Measurements from ENCODE around the gene RAD23A.
A peak's percentile ranks its signal among the peaks of the same experiment; 100 is the strongest.
"Not testable (repeated sequence)": the region's sequence is repeated elsewhere in the genome, so short reads cannot be mapped to it uniquely, and the experiment has no call there.

RAD23A gene

GRCh38 chr19:12975221-12975741 lies 29.6 kb downstream of the RAD23A start:
- H3K4me3 ChIP-seq (ENCODE audit: extremely low read depth, insufficient read depth, low read length, poor library complexity, severe bottlenecking): no peak overlapping the region
- no peaks in the 10 kb centered on the region for H3K4me1 ChIP-seq (ENCODE audit: control insufficient read depth, insufficient read depth, low read length, poor library complexity, severe bottlenecking)
- no peaks in the 10 kb centered on the region for H3K9me3 ChIP-seq (ENCODE audit: control insufficient read depth, low read length)
- WGBS, 2 experiments (ENCODE audit: insufficient coverage in 2 of 2): 89 to 91% methylated on average over 12 to 16 of the region's 17 CpGs
- H3K36me3 ChIP-seq (ENCODE audit: control insufficient read depth, insufficient read depth, low read length): no peaks in the 10 kb centered on the region
- H3K27ac ChIP-seq (ENCODE audit: low read depth, low read length, severe bottlenecking): no peak overlapping the region

- not testable (repeated sequence) for H3K27ac ChIP-seq (ENCODE audit: low read depth, low read length, severe bottlenecking); H3K36me3 ChIP-seq (ENCODE audit: control insufficient read depth, insufficient read depth, low read length); H3K4me3 ChIP-seq (ENCODE audit: extremely low read depth, insufficient read depth, low read length, poor library complexity, severe bottlenecking); H3K4me1 ChIP-seq (ENCODE audit: control insufficient read depth, insufficient read depth, low read length, poor library complexity, severe bottlenecking); H3K9me3 ChIP-seq (ENCODE audit: control insufficient read depth, low read length)
- WGBS, 2 experiments (ENCODE audit: insufficient coverage in 2 of 2): 77 to 83% methylated on average over 6 to 7 of the region's 7 CpGs
These were observed 30.4 kb downstream of the RAD23A start for GRCh38 chr19:12976109-12976508.

- 87 to 95% methylated on average over 3 of the region's 3 CpGs for WGBS, 2 experiments (ENCODE audit: insufficient coverage in 2 of 2)
- no peak overlapping the region for H3K4me3 ChIP-seq (ENCODE audit: extremely low read depth, insufficient read depth, low read length, poor library complexity, severe bottlenecking)
- no peaks in the 10 kb centered on the region for H3K9me3 ChIP-seq (ENCODE audit: control insufficient read depth, low read length)
- no peak overlapping the region for H3K27ac ChIP-seq (ENCODE audit: low read depth, low read length, severe bottlenecking)
- H3K4me1 ChIP-seq (ENCODE audit: control insufficient read depth, insufficient read depth, low read length, poor library complexity, severe bottlenecking): no peaks in the 10 kb centered on the region
- H3K36me3 ChIP-seq (ENCODE audit: control insufficient read depth, insufficient read depth, low read length): no peaks in the 10 kb centered on the region
These were observed 34.3 kb downstream of the RAD23A start for GRCh38 chr19:12979974-12980373.

- Histone ChIP-seq H3K36me3 (ENCODE audit: control insufficient read depth, insufficient read depth, low read length) (no peaks in the 10 kb centered on the region), H3K9me3 (ENCODE audit: control insufficient read depth, low read length) (no peaks in the 10 kb centered on the region), H3K4me1 (ENCODE audit: control insufficient read depth, insufficient read depth, low read length, poor library complexity, severe bottlenecking) (no peaks in the 10 kb centered on the region), H3K4me3 (ENCODE audit: extremely low read depth, insufficient read depth, low read length, poor library complexity, severe bottlenecking) (no peak overlapping the region), H3K27ac (ENCODE audit: low read depth, low read length, severe bottlenecking) (no peak overlapping the region)
- 72 to 77% methylated on average over 1 to 3 of the region's 6 CpGs for WGBS, 2 experiments (ENCODE audit: insufficient coverage in 2 of 2)
These were observed 37.0 kb downstream of the RAD23A start for GRCh38 chr19:12982648-12983047.

GRCh38 chr19:12983091-12983490 lies 37.4 kb downstream of the RAD23A start:
- peak overlapping the region; percentile 14 for H3K4me3 ChIP-seq (ENCODE audit: extremely low read depth, insufficient read depth, low read length, poor library complexity, severe bottlenecking)
- H3K27ac ChIP-seq (ENCODE audit: low read depth, low read length, severe bottlenecking): no peak overlapping the region

GRCh38 chr19:12983542-12984142 lies 38.0 kb downstream of the RAD23A start:
- 12 to 41% methylated on average over 11 to 41 of the region's 51 CpGs for WGBS, 2 experiments (ENCODE audit: insufficient coverage in 2 of 2)
- peak overlapping the region; percentile 14 for H3K4me3 ChIP-seq (ENCODE audit: extremely low read depth, insufficient read depth, low read length, poor library complexity, severe bottlenecking)
- no peaks in the 10 kb centered on the region for H3K36me3 ChIP-seq (ENCODE audit: control insufficient read depth, insufficient read depth, low read length)
- no peaks in the 10 kb centered on the region for H3K9me3 ChIP-seq (ENCODE audit: control insufficient read depth, low read length)
- no peak overlapping the region for H3K27ac ChIP-seq (ENCODE audit: low read depth, low read length, severe bottlenecking)
- H3K4me1 ChIP-seq (ENCODE audit: control insufficient read depth, insufficient read depth, low read length, poor library complexity, severe bottlenecking): no peaks in the 10 kb centered on the region

More at GRCh38 chr19:12983091-12983490, 37.4 kb downstream of the RAD23A start:
- no peaks in the 10 kb centered on the region for H3K9me3 ChIP-seq (ENCODE audit: control insufficient read depth, low read length)
- no peaks in the 10 kb centered on the region for H3K36me3 ChIP-seq (ENCODE audit: control insufficient read depth, insufficient read depth, low read length)
- 62 to 75% methylated on average over 9 to 10 of the region's 10 CpGs for WGBS, 2 experiments (ENCODE audit: insufficient coverage in 2 of 2)
- H3K4me1 ChIP-seq (ENCODE audit: control insufficient read depth, insufficient read depth, low read length, poor library complexity, severe bottlenecking): no peaks in the 10 kb centered on the region

GRCh38 chr19:12984143-12984627 lies 38.5 kb downstream of the RAD23A start:
- WGBS, 2 experiments (ENCODE audit: insufficient coverage in 2 of 2): 90 to 93% methylated on average over 3 of the region's 3 CpGs
- Histone ChIP-seq H3K36me3 (ENCODE audit: control insufficient read depth, insufficient read depth, low read length) (no peaks in the 10 kb centered on the region), H3K9me3 (ENCODE audit: control insufficient read depth, low read length) (no peaks in the 10 kb centered on the region), H3K4me3 (ENCODE audit: extremely low read depth, insufficient read depth, low read length, poor library complexity, severe bottlenecking) (no peak overlapping the region), H3K4me1 (ENCODE audit: control insufficient read depth, insufficient read depth, low read length, poor library complexity, severe bottlenecking) (no peaks in the 10 kb centered on the region), H3K27ac (ENCODE audit: low read depth, low read length, severe bottlenecking) (no peak overlapping the region)

GRCh38 chr19:12984683-12985048 lies 39.0 kb downstream of the RAD23A start:
- Histone ChIP-seq H3K27ac (ENCODE audit: low read depth, low read length, severe bottlenecking) (no peak overlapping the region), H3K36me3 (ENCODE audit: control insufficient read depth, insufficient read depth, low read length) (no peaks in the 10 kb centered on the region), H3K4me3 (ENCODE audit: extremely low read depth, insufficient read depth, low read length, poor library complexity, severe bottlenecking) (no peak overlapping the region), H3K9me3 (ENCODE audit: control insufficient read depth, low read length) (no peaks in the 10 kb centered on the region), H3K4me1 (ENCODE audit: control insufficient read depth, insufficient read depth, low read length, poor library complexity, severe bottlenecking) (no peaks in the 10 kb centered on the region)
- WGBS, 2 experiments (ENCODE audit: insufficient coverage in 2 of 2): 20 to 31% methylated on average over 3 to 4 of the region's 10 CpGs

- H3K9me3 ChIP-seq (ENCODE audit: control insufficient read depth, low read length): no peaks in the 10 kb centered on the region
- WGBS, 2 experiments (ENCODE audit: insufficient coverage in 2 of 2): 58 to 74% methylated on average over 10 to 16 of the region's 16 CpGs
- H3K4me1 ChIP-seq (ENCODE audit: control insufficient read depth, insufficient read depth, low read length, poor library complexity, severe bottlenecking): no peaks in the 10 kb centered on the region
- H3K36me3 ChIP-seq (ENCODE audit: control insufficient read depth, insufficient read depth, low read length): no peaks in the 10 kb centered on the region
- no peak overlapping the region for H3K27ac ChIP-seq (ENCODE audit: low read depth, low read length, severe bottlenecking)
- no peak overlapping the region for H3K4me3 ChIP-seq (ENCODE audit: extremely low read depth, insufficient read depth, low read length, poor library complexity, severe bottlenecking)
These were observed 39.6 kb downstream of the RAD23A start for GRCh38 chr19:12985049-12985776.

- WGBS, 2 experiments (ENCODE audit: insufficient coverage in 2 of 2): 85 to 89% methylated on average over 10 to 12 of the region's 12 CpGs
- no peaks in the 10 kb centered on the region for H3K4me1 ChIP-seq (ENCODE audit: control insufficient read depth, insufficient read depth, low read length, poor library complexity, severe bottlenecking)
These were observed 41.1 kb downstream of the RAD23A start for GRCh38 chr19:12986726-12987125.

GRCh38 chr19:12987190-12987589 lies 41.5 kb downstream of the RAD23A start:
- Histone ChIP-seq H3K4me1 (ENCODE audit: control insufficient read depth, insufficient read depth, low read length, poor library complexity, severe bottlenecking) (no peaks in the 10 kb centered on the region), H3K9me3 (ENCODE audit: control insufficient read depth, low read length) (no peaks in the 10 kb centered on the region), H3K27ac (ENCODE audit: low read depth, low read length, severe bottlenecking) (no peak overlapping the region), H3K36me3 (ENCODE audit: control insufficient read depth, insufficient read depth, low read length) (no peaks in the 10 kb centered on the region), H3K4me3 (ENCODE audit: extremely low read depth, insufficient read depth, low read length, poor library complexity, severe bottlenecking) (no peak overlapping the region)
- WGBS, 2 experiments (ENCODE audit: insufficient coverage in 2 of 2): 59% methylated on average over 2 of the region's 3 CpGs; no CpG with 5 or more reads in 1 of the 2 experiments

More at GRCh38 chr19:12986726-12987125, 41.1 kb downstream of the RAD23A start:
- Histone ChIP-seq H3K36me3 (ENCODE audit: control insufficient read depth, insufficient read depth, low read length) (no peaks in the 10 kb centered on the region), H3K4me3 (ENCODE audit: extremely low read depth, insufficient read depth, low read length, poor library complexity, severe bottlenecking) (no peak overlapping the region), H3K27ac (ENCODE audit: low read depth, low read length, severe bottlenecking) (no peak overlapping the region), H3K9me3 (ENCODE audit: control insufficient read depth, low read length) (no peaks in the 10 kb centered on the region)
